D341Med (cell line): ENCODE measurements around the gene DDRGK1.

ENCODE experiments used
- DNase-seq: peaks from one replicate; pipeline ENCODE4 v3.0.0; 2012; ENCODE audit warnings: low spot score

Gene DDRGK1

DNA sequence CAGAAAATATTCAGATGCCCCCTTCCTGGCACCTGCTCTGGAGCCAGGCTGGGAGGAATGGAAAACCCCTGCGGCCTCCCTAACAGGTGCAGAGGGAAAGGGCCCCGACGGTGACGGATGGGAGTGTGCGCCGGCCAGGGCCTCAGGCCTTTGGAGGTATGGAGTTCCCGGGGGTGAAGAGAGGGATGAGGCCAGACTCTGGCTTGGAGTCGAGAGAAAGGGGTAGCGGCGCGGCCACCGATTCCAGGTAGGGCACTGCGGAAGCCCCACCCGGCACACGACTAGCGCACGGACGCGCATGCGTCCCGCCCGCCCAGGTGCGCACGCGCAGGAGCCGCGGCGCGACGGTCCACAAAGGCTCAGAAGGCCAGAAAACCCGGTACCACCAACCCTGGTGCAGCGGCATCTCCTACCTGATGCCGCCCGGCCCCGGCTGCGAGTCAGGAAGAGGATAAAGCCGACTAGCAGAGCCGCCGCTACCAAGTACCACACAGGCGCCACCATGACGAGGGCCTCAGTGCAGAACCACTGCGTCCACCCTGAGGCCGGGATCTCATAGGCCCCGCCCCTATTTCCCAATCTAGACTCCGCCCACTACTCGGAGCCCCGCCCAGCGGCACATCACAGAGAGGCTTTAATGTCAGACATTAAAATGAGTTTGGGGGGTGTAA lies at the start of gene DDRGK1:
TSS of gene DDRGK1 (minus strand) at position 559 of the 671 bp plus-strand sequence. CDS start at position 504, 55 bp downstream.
- DNase-seq: peak; percentile 96

GRCh38 chr20:3251806-3252205 lies 47.3 kb upstream of the DDRGK1 start:
- no peak for DNase-seq

- peak; percentile 66 for DNase-seq
These were observed 45.6 kb upstream of the DDRGK1 start for GRCh38 chr20:3250091-3250504.

GRCh38 chr20:3248993-3249347 lies 44.5 kb upstream of the DDRGK1 start:
- DNase-seq: no peak

DNA sequence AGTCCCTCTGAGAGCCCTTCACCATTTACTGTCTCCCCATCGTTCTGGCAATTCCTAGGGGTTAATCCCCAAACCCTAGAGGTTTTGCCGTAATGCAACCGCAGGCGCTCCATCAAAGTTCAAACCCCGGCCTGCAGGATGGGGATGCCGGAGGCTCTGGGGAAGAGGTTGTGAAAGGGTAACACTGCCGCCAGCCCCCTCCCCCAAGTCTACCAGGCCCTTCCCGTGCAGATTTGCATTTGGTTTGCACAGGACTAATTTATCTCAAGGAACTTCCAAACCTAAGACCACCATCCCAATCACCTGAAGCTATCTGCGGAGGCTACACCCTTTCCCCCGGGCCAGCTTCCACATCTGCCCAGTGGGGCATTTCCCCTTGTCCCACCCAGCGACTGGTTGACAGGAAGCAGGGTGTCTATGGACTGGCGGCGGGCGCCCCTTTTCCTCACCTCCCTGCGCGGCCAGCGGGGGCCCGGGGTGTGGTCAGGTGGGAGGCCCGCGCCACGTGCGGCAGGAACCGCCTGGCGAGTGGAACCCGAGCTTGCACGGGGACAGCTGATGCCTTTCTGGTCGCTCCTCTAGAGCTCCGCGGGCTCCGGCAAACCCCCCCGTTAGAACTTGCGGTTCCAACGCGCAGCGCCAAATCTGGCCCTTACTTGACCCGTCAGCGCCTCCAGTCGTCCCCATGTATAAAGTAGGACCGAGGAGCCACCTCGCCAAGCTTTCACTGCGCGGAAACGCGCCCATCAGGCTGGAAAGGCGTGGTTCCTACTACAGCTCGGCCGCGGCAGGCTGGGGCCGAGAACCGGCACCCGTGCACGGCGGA lies 43.9 kb upstream of the DDRGK1 start:
- DNase-seq: peak; percentile 31

DNA sequence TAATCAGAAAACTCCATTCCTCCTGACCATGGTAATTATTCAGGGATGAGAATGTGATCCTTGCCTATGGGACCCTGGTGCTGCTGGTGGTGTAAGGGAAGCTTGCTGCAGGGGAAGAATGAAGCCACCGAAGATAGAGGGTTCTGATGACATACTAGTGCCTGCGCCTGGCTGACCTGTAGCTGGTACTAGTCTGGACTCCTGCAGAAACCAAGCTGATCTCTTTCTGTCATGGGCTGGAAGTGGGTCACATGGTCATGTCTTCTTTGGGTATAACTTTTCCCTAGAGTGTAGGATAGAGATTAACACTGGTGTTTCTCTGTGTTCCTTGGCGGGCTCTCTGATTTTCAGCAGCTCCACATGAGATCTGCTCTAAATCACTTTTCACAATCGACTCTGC lies 43.2 kb upstream of the DDRGK1 start:
- no peak for DNase-seq

DNA sequence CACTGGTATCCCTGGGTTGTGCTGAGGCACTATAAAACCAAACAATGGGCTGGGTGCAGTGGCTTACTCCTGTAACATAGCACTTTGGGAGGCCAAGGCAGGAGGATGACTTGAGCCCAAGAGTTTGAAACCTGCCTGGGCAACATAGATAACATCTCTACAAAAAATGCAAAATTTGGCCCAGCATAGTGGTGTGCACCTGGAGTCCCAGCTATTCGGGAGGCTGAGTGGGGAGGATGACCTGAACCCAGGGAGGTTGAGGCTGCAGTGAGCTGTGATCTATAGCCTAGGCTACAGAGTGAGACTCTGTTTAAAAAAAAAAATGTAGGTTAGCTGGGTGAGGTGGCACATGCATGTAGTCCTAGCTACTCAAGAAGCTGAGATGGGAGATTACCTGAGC lies 42.2 kb upstream of the DDRGK1 start:
- DNase-seq: no peak

DNA sequence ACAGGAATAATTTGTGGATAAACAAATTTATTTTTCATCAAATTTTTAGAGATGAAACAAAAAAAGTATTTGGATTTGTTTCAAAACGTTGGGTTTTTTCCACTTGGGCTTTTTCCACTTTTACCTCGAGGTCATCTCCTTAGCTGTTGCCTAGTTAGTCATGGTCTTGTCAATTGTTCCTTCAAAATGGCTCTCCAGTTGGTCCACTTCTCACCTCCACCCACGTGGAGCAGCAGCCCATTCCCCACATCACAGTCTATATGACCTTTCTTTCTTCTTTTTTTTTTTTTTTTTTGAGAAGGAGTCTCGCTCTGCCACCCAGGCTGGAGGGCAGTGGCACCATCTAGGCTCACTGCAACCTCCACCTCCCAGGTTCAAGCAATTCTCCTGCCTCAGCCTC lies 41.2 kb upstream of the DDRGK1 start:
- no peak for DNase-seq

- no peak for DNase-seq
These were observed 40.7 kb upstream of the DDRGK1 start for GRCh38 chr20:3245156-3245555.

DNA sequence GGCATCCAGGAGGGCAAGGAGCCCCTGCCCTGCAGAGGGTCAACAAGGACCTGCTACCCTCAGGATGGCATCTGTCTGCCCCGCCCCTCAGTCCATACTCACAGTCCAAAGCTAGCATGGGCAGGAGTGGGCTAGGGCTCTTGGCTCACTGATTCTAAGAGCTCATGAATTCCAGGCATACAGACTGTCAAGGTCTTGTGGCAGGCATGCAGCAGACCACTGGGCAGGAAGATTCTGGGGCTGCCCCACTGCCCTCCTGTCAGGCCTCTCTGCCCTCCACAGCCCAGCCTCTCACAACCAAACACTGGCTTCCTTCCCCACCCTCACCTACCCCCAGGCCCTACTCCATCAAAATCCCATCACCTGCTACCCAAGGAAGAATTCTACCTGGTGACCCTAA lies 40.1 kb upstream of the DDRGK1 start:
- DNase-seq: no peak

DNA sequence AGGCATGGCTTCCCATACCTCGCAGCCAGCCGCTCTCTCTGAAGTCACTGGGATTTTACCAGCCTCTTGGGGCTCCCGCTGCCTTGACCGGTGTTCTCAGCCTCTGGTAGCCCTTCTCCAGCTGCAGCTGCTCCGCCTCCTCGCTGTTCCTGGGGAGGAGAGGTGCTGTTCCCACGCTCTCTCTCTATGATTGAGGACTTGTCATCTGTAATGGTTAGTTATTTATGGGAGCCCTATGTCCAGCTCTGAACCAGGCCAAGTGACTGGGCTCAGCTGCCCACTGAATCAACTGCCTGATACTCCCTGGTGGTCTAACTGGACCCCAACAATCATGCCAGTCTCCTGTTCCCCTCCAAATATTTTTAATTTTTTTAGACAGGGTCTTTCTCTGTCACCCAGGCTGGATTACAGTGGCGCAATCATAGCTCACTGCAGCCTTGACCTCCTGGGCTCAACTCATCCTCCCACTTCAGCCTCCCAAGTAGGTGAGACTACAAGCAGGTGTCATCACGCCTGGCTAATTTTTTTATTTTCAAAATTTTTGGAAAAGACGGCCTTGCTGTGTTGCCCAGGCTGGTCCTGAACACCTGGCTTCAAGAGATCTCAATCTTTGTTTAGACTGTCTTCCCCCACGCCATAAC lies 39.4 kb upstream of the DDRGK1 start:
- no peak for DNase-seq

DNA sequence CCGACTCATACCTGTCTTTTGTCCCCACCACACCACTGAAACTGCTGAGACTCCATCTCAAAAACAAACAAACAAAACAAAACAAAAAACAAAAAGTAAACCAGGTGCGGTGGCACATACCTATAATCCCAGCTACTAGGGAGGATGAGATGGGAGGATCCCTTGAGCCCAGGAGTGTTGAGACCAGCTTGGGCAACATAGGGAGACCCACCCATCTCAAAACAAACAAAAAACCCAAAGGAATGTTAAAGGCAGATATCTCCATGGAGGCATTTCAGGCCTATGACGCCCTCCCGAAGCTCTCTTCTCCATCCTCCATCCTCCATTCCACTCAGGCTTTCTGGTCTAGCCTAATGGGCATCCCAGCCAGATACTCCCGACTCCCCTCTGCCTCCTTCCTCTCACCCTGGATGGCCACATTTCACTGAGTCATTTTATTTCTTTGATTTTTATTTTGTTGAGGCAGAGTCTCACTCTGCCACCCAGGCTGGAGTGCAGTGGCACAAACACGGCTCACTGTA lies 37.8 kb upstream of the DDRGK1 start:
- no peak for DNase-seq

DNA sequence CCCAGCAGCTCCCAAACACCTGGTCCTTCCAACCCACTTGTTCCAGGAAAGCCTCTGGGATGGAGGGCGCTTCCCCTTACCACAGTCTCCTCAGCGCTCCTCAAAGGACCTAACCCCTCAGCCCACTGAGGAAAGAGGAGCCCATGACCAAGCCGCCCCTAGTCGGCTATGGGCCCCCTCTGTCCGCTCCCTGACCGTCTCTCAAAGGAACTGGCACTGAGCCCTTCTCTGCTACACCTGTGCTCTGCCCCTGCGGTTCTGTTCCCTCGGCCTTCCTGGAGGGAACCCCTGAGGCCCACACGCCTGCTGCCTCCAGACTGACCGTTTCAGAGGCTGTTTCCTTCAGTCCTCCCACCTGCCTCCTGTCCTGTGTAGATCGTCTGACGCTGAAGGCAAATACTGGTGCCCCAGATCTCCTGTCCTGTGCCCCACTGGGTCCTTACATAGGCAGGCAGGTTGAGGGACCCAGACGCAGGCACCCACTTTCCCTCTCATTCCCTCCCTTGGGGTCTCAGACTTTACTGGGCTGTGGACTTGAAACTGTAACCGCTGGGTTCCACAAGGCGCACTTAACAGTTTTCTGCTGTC lies 36.4 kb upstream of the DDRGK1 start:
- no peak for DNase-seq

DNA sequence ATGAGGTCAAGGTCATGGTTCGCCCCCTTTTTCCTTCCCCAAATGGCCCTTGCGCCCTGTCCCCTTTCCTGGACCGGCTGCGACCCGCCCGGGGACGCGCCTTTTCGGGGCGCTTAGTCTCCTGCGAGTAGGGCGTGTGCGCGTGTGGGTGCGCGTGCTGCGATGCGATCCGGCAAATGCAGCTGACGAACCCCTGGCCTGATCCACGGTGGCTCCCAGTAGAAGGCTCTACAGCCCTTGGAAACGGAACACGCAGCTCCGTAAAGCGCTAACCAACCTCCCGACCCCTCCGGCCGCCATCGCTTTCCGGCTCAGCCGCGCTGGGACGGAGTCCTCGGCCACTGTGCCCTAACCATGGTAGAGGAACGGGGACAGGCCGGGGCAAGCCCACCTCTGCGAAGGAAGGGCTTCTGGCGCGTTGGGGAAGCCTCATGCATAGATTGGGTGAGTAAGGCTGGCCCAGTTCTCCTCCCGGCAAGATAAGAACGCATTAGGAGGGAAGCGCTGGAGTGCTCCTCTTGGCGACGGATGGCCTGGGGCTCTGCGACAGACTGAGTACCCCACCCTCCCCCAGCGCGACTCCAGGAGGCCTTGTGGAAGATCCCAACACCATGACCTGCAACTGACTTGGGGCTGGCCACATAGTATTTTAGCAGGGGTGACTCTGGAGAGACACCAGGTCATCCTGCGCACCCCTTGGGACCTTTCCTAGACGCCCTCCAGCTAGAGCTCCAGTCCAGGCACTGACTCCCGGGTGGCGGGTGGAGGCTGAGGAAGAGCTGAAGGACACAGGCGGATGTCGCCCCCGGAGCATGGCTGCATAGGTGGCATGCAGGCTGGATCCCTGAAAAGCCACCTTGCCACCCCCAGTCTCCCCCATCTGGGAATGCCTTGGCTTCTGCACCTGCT lies 35.6 kb upstream of the DDRGK1 start:
- no peak for DNase-seq

- peak; percentile 88 for DNase-seq
These were observed 34.8 kb upstream of the DDRGK1 start, which contains the start of gene SLC4A11 for GRCh38 chr20:3239026-3239866. TSS of gene SLC4A11 (minus strand) at chr20:3239190. CDS start at chr20:3239137, 53 bp downstream.

DNA sequence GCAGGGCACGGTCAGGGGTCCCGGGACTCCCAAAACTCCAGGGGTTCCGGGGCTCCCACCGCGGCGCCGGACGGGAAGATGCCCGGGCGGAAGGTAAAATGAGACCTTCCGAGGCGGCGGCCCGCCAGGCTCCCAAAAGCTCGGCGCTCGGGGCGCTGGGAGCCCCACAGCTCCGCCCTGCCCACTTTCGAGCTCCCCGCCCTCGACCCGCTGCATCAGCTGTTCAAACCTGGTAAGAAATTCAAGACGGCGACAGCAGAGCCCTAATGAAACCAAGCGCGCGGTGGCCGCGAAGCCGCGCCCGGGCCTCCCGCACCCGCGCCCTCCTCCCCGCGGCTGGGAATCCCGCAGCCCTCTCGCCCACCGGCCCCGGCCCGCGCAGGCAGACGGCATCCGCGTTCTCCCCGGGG lies 34.1 kb upstream of the DDRGK1 start:
- peak; percentile 78 for DNase-seq

DNA sequence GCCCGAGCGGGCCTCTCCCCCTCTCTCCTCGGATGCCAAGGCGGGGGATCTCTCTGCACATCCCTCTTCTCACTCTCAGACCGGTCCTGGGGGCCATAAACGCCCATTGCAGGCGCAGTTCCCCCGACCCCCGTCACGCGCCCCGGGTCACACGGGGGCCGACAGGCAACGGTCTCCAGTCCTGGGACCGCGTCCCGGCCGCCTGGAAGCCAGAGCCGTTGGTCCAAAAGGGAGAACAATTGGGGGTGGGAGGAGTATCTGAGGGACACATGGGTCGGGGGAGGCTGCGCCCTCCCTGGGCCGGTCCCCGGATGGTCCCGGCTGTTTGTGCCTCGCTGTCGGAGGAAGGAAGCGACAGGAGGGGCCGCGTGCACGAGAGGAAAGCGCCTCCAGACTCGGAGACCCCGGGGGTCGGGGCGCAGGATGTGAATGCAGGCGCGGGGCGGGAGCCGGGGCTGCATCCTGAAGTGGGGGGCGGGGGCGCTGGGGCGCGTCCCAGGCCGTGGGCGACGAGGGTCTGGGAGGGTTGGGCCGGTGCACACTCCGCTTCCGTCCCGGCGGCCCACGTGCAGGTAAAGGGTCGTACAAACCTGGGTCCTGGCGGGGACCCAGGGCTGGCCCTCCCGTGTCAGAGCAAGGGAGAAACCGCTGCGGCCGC lies 33.6 kb upstream of the DDRGK1 start:
- no peak for DNase-seq

DNA sequence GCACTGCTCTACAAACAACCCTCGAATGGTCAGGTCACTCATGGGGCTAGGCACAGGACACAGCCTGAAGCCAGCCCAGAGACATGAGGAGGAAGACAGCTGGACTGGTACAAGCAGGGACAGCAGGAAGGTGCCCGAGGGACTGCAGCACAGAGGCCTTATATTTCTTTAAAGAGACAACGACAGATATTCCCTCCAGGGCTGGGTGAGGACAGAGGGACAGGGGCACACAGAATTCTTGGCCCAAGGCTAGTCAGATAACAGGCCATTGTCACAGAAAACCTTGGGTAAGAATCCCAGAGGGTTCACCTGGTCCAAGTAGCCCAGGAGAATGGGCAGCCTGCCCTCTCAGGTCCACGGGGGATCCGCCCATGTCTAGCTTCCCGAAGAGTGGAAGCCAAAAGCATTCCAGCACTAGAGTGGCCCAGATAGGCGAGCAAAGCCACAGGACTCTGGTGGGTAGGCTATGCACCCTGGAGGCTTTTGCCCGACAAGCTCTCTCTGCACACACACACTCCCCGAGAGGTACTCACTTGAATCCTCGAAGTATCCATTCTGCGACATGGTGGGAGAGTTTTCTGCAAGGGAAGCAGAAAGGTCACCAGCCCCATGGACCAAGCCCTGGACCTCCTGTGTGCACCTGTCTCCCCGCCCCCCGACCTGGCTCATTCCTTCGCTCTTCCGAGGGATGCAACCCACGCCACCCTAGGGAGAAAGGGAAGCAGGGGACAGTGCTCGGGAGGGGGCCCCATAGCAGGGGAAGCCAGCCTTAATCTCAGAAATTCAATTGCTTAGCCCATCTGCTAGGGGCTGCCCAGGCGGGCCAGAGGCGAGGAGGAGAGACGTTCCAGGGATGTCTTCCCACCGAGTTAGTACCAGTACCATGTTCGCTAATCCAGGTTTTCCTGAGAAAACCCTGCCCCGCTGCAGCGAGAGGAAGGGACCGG lies 32.8 kb upstream of the DDRGK1 start:
- no peak for DNase-seq
